Heart left ventricle (tissue), 16 donors: ENCODE data around the gene CNTD1. TPM values are rescaled to one million over a fixed set of nuclear protein-coding genes. Genes with fewer than 3 reads are reported as not detected.

Experiments
- ATAC-seq, 4 donors: fragments of 200-7000 bp; cut with Tn5 transposase; one replicate each; pipeline ENCODE4 v1.9.1; 2020 to 2022; ENCODE audit warnings: moderate library complexity in 4 of 4, mild to moderate bottlenecking in 3 of 4, moderate number of reproducible peaks in 1 of 4
- DNase-seq, 5 donors: peaks; one replicate each; pipeline ENCODE4 v3.0.0-alpha.2; 2020
- H3K27ac ChIP-seq, 12 donors: fragments of 200-600 bp; sonication (generic) in 4 of 12; one replicate each; pipeline versions ENCODE4 v1.5.0 to v1.8.0; 2016 to 2022; ENCODE audit warnings: mild to moderate bottlenecking in 2 of 12
- H3K27me3 ChIP-seq, 9 donors: fragments of 200-600 bp; sonication (generic) in 2 of 9; one replicate each; pipeline versions ENCODE4 v1.5.1 to v1.8.0; 2016 to 2022; ENCODE audit warnings: mild to moderate bottlenecking in 3 of 9
- H3K36me3 ChIP-seq, 9 donors: fragments of 200-600 bp; sonication (generic) in 2 of 9; one replicate each; pipeline versions ENCODE4 v1.5.0 to v1.8.0; 2018 to 2022; ENCODE audit warnings: mild to moderate bottlenecking in 2 of 9
- H3K4me1 ChIP-seq, 12 donors: fragments of 200-600 bp; sonication (generic) in 4 of 12; one replicate each; pipeline versions ENCODE4 v1.5.0 to v1.8.0; 2016 to 2022; ENCODE audit warnings: mild to moderate bottlenecking in 3 of 12
- H3K4me3 ChIP-seq, 12 donors: fragments of 200-600 bp; sonication (generic) in 4 of 12; one replicate each; pipeline versions ENCODE4 v1.5.0 to v1.8.0; 2017 to 2022; ENCODE audit warnings: mild to moderate bottlenecking in 9 of 12, moderate library complexity in 4 of 12
- H3K9me3 ChIP-seq, 12 donors: fragments of 200-600 bp; sonication (generic) in 4 of 12; one replicate each; pipeline versions ENCODE4 v1.5.0 to v1.8.0; 2016 to 2022; ENCODE audit warnings: mild to moderate bottlenecking in 1 of 12
- POLR2A ChIP-seq, 2 donors: fragments of 450-650 bp; IDR thresholded peaks; one replicate each; pipeline ENCODE4 v1.6.1; 2017; ENCODE audit warnings: antibody characterized with exemption in 2 of 2, mild to moderate bottlenecking in 2 of 2, moderate library complexity in 2 of 2
- WGBS, 4 donors: extraction: QIAGEN DNeasy Blood & Tissue Kit in 2 of 4; methylation state at CpG; one replicate each; pipeline versions ENCODE4 v1.1.5 to v1.1.7; 2013 to 2018; 5-methylcytosine and 5-hydroxymethylcytosine counted together
- intact Hi-C, 10 donors: fragments of 100-400 bp; cut with DNase I; formaldehyde crosslinking; loops; one replicate each; pipeline versions ENCODE4 v1.11.1 to v1.14.2; 2022
- polyA plus RNA-seq, 2 donors: library from polyadenylated mRNA; stranded (reverse); fragments of 200-250 nt; gene quantifications; one replicate each; pipeline ENCODE4 v1.2.3, GENCODE V29; 2013
- total RNA-seq, 9 donors: library from RNA; depleted of rRNA in 2 of 9; stranded (reverse); fragments of >200 nt in 2 of 9; fragmentation: NEBNext Ultra II Directional in 3 of 9; extraction: Animal tissue kit (Norgen Biotek cat#: 25700) in 3 of 9; gene quantifications; one replicate each; pipeline versions ENCODE4 v1.1.0 to v1.2.4, GENCODE V29; 2016 to 2023
- TF ChIP-seq, protein P1 (sequence below), 12 donors: fragments of 200-600 bp; sonication (generic) in 4 of 12; IDR thresholded peaks; one replicate each; pipeline versions ENCODE4 v1.5.0 to v1.8.0; 2018 to 2022; ENCODE audit warnings: antibody characterized with exemption in 12 of 12, mild to moderate bottlenecking in 5 of 12
- donor health status: ischemic (EF 13 %, LVEDD 7.1; RV severe dilation, severe dysfunction).
- donor health status: healthy with polysubstance abuse.
- donor health status: DM: no; HTN: yes; CAD: no.
- donor health status: DM: no; HTN: no; CAD: no.
- donor health status: ischemic (EF 25% LVEDD 6.9; RV normal size, moderate dysfunction).
- donor health status: ischemic (EF 25% LVEDD 5.7; RV mildly dilated, moderate dysfunction).
- donor health status: healthy.
- donor health status: DM: yes; HTN: yes; CAD: no.
- donor health status: ischemic (EF 35%, LVEDD 5.7; RV mildly dilated, moderate dysfunction).
- donor health status: nonischemic (EF 11% LVEDD 7.7; RV severe dilation, severe dysfunction).
- donor health status: DM: yes; HTN: yes; CAD: no.
- donor health status: PGD.
- donor health status: ischemic (EF 29% LVEDD 5.4; RV normal size, mild dysfunction).
- donor health status: nonischemic (EF 23%, LVEDD 6.1; RV moderate dilation, normal function).

Gene CNTD1
- total and polyA plus RNA-seq, 11 donors: 0.10 to 0.38 TPM; not detected in 9

DNA sequence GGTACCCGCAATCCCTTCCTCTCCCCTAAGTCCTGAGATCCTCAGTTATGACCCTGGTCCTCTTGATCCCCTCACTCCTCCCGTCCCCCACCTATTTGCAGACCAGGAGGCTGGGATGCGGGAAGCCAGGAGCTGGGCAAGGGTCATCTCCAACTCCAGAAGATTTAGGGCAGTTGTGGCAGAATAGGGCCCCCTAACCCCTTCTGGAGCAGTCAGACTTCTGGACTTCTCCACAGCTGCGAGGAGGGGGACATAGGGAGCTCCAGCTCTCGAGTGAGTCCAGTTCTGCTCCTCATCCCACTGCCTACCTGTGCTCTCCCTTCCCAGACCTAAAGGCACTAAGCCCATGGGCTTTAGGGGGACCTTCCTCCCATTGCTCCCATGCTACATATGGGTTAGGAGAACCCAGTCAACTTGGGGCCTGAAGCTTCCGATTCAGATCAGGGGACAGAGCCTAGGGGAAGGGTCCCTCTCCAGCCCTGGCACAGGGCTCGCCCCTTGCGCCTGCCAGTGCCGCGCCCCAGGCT is 17.0 kb upstream of the CNTD1 start:
- Histone ChIP-seq H3K27me3 (peaks cover 26 to 70% (median 60%) of the 10 kb centered on the region in 9 donors), H3K9me3 (no peaks in the 10 kb centered on the region), H3K4me3 (no peak overlapping the region), H3K27ac (no peak overlapping the region), H3K4me1 (peaks cover 0 to 32% (median 12%) of the 10 kb centered on the region in 12 donors), H3K36me3 (peaks cover 0 to 31% (median 29%) of the 10 kb centered on the region in 9 donors)
- WGBS, 4 donors: 31 to 58% (median 45%) methylated on average over 5 to 10 of the region's 10 CpGs
- intact Hi-C loops: no loop called here
- TF ChIP-seq, protein P1, sequence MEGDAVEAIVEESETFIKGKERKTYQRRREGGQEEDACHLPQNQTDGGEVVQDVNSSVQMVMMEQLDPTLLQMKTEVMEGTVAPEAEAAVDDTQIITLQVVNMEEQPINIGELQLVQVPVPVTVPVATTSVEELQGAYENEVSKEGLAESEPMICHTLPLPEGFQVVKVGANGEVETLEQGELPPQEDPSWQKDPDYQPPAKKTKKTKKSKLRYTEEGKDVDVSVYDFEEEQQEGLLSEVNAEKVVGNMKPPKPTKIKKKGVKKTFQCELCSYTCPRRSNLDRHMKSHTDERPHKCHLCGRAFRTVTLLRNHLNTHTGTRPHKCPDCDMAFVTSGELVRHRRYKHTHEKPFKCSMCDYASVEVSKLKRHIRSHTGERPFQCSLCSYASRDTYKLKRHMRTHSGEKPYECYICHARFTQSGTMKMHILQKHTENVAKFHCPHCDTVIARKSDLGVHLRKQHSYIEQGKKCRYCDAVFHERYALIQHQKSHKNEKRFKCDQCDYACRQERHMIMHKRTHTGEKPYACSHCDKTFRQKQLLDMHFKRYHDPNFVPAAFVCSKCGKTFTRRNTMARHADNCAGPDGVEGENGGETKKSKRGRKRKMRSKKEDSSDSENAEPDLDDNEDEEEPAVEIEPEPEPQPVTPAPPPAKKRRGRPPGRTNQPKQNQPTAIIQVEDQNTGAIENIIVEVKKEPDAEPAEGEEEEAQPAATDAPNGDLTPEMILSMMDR (IDR thresholded peaks at IDR 0.05): no peak
- no peak for TF ChIP-seq POLR2A (IDR thresholded peaks at IDR 0.05)
- DNase-seq (no peak), ATAC-seq (no peak)

DNA sequence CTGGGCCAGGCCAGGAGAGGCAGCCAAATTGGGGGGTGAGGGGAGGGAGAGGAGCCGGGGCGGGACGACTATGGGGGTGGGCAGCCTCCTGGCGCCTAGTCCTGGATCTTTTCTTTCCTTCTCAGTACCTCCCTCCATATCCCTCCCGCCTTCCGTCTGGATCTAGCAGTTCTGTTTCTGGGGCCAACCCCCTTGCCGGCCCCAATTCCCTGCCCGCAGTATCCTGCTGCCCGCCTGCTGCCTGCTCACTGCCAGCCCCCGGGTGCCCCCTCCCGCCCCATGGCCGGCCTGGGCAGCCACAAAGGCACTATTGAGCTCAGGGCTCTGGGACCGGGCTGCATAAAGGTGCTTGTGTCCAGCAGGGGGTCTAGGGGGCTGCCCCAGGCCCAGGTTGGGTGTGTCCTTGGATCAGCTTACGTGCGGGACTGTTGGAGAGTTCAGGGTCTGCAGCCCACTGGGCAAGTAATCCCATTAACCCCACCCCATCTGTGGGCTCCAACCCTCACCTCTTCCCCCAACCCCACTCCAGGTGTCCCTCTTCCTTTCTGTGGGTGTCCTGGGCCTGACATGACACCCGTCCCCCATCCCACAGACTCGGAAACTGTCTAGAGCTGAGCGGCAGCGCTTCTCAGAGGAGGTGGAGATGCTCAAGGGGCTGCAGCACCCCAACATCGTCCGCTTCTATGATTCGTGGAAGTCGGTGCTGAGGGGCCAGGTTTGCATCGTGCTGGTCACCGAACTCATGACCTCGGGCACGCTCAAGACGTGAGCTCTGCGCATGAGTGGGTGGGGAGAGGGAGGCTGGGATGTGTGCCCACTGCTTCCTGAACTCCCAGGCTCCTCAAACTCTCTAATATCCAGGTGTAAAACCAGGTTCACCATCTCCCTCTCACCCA is 16.2 kb upstream of the CNTD1 start:
- H3K4me1 ChIP-seq: peaks cover 0 to 32% (median 12%) of the 10 kb centered on the region in 12 donors
- H3K27ac ChIP-seq: no peak overlapping the region
- H3K36me3 ChIP-seq: peaks cover 0 to 23% (median 22%) of the 10 kb centered on the region in 9 donors
- no peak for TF ChIP-seq POLR2A (IDR thresholded peaks at IDR 0.05)
- TF ChIP-seq, protein P1 (IDR thresholded peaks at IDR 0.05): no peak
- DNase-seq: no peak
- intact Hi-C loops: no loop called here
- ATAC-seq: no peak
- 28 to 66% (median 31%) methylated on average over 25 to 29 of the region's 29 CpGs for WGBS, 4 donors
- no peaks in the 10 kb centered on the region for H3K9me3 ChIP-seq
- H3K27me3 ChIP-seq: peaks cover 26 to 76% (median 63%) of the 10 kb centered on the region in 9 donors
- no peak overlapping the region for H3K4me3 ChIP-seq

DNA sequence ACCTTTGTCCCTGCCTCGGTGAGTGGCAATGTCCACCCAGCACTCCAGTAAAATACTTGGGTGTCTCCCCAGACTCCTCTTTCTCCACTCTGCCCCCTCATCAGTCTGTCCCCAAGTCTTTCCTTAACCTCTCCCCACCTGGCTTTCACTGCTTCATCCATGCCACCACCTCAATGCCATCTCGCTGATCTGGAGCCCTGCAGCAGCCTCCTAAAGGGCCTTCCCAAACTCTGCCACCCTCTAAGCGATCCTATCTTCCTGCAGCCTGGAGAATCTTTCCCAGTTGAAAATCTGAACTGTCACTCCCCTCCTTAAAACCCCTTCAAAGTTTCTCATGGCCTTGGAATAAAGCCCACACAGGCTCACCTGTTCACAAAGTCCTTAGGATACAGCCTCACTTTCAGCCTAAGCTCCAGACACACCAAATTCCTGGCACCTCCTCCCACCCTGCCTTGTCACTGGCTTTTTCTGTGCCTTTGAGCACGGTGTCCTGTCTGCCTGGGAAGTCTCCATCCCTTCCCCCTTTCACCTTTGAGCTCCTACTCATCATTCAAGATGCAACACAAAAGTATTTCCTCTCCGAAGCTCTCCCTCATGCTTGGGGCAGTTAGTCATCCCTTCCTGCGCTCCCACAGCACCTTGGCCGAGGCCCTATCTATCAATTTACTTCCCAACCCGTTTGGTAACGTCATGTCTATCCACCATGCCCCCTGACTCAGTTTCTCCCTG is 15.4 kb upstream of the CNTD1 start:
- H3K27ac ChIP-seq: no peak overlapping the region
- H3K36me3 ChIP-seq: peaks cover 0 to 15% (median 14%) of the 10 kb centered on the region in 9 donors
- WGBS, 4 donors: 27 to 45% (median 29%) methylated on average over 9 of the region's 9 CpGs
- H3K4me3 ChIP-seq: no peak overlapping the region
- H3K27me3 ChIP-seq: peaks cover 26 to 84% (median 63%) of the 10 kb centered on the region in 9 donors
- TF ChIP-seq, protein P1 (IDR thresholded peaks at IDR 0.05): no peak
- no peak for TF ChIP-seq POLR2A (IDR thresholded peaks at IDR 0.05)
- ATAC-seq (no peak), DNase-seq (no peak)
- intact Hi-C loops: no loop called here
- no peaks in the 10 kb centered on the region for H3K9me3 ChIP-seq
- H3K4me1 ChIP-seq: peaks cover 0 to 32% (median 12%) of the 10 kb centered on the region in 12 donors

DNA sequence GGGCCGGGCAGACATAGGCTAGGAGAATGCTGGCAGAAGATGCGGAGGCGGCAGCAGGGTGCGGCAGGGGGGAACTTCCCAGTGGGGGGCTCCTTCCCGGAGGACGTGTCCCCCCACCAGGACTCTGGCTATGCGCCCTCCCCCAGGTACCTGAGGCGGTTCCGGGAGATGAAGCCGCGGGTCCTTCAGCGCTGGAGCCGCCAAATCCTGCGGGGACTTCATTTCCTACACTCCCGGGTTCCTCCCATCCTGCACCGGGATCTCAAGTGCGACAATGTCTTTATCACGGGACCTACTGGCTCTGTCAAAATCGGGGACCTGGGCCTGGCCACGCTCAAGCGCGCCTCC is 14.9 kb upstream of the CNTD1 start:
- TF ChIP-seq POLR2A (IDR thresholded peaks at IDR 0.05): no peak
- TF ChIP-seq, protein P1 (IDR thresholded peaks at IDR 0.05): no peak
- 10 to 30% (median 14%) methylated on average over 19 to 22 of the region's 22 CpGs for WGBS, 4 donors
- Histone ChIP-seq H3K36me3 (peaks cover 0 to 10% (median 9%) of the 10 kb centered on the region in 9 donors), H3K4me3 (no peak overlapping the region), H3K27ac (no peak overlapping the region), H3K27me3 (peaks cover 26 to 89% (median 63%) of the 10 kb centered on the region in 9 donors), H3K9me3 (no peaks in the 10 kb centered on the region), H3K4me1 (peaks cover 0 to 32% (median 12%) of the 10 kb centered on the region in 12 donors)
- DNase-seq (no peak), ATAC-seq (no peak)
- intact Hi-C loops: no loop called here
